HepG2 (cell line): Measurements from ENCODE around the gene OARD1. TPM values are rescaled to one million over a fixed set of nuclear protein-coding genes. Genes with fewer than 3 reads are reported as not detected.
A peak's percentile ranks its signal among the peaks of the same experiment; 100 is the strongest.

Source experiments
- ATAC-seq: fragments of 200-7000 bp; cut with Tn5 transposase; 3 replicates; pipeline ENCODE4 v1.9.1; 2020; ENCODE audit warnings: mild to moderate bottlenecking, moderate library complexity
- BruUV-seq: library from RNA; stranded (reverse); fragments of 400-500 nt; replicated peaks from 2 replicates; lab custom pipeline; 2021; lab: Mats Ljungman, UMichigan
- CTCF ChIA-PET: fragments of 300-600 bp; formaldehyde crosslinking; extraction: SDS; loops from one replicate; lab custom pipeline; 2021; ENCODE audit warnings: low total read pairs, inconsistent platforms, low intra/inter-chr PET ratio; lab: Yijun Ruan, JAX
- POLR2A ChIA-PET: fragments of 350-600 bp; sonication (Branson Sonifier 250); formaldehyde crosslinking; loops from one replicate; lab custom pipeline; 2020; ENCODE audit warnings: antibody characterized with exemption, inconsistent platforms; lab: Yijun Ruan, JAX
- DNase-seq: peaks from one replicate; pipeline ENCODE4 v3.0.0-alpha.2; 2015; ENCODE audit warnings: low spot score
- FAIRE-seq: peaks from 3 replicates; lab custom pipeline; 2011; peaks lifted over from hg19 to GRCh38; lab: Jason Lieb, UNC
- H2AFZ ChIP-seq: one replicate; pipeline ENCODE4 v1.6.1; 2011; ENCODE audit warnings: low read length, inconsistent platforms
- H3K27ac ChIP-seq: fragments of 300-600 bp; 3 replicates; pipeline ENCODE4 v1.8.0; 2011; ENCODE audit warnings: mixed run types, mild to moderate bottlenecking, mixed read lengths, low read length, inconsistent platforms; ENCODE audit not compliant: insufficient read depth; ENCODE audit errors: extremely low read length
- H3K27me3 ChIP-seq, 2 experiments: fragments of 200-600 bp in 1 of 2; 2 replicates in 1 of 2; 3 replicates in 1 of 2; pipeline versions ENCODE4 v1.6.0 to v1.8.0; 2011; ENCODE audit warnings: low read length in 2 of 2, mild to moderate bottlenecking in 2 of 2, moderate library complexity in 2 of 2, inconsistent platforms in 1 of 2; ENCODE audit not compliant: insufficient read depth in 2 of 2, control insufficient read depth in 1 of 2
- H3K36me3 ChIP-seq, 2 experiments: fragments of 200-600 bp in 1 of 2; replicated peaks in 1 of 2; 2 replicates in 1 of 2; 3 replicates in 1 of 2; pipeline versions ENCODE4 v1.5.1 to v1.8.0; 2011; ENCODE audit warnings: low read length in 2 of 2, inconsistent platforms in 1 of 2; ENCODE audit not compliant: insufficient read depth in 2 of 2, control insufficient read depth in 1 of 2
- H3K4me1 ChIP-seq: 2 replicates; pipeline ENCODE4 v1.5.1; 2012; ENCODE audit warnings: low read length, inconsistent platforms; ENCODE audit not compliant: insufficient read depth
- H3K4me2 ChIP-seq: 2 replicates; pipeline ENCODE4 v1.6.0; 2011; ENCODE audit warnings: low read depth, low read length, inconsistent platforms
- H3K4me3 ChIP-seq, 3 experiments: fragments of 200-600 bp in 1 of 3; sonication (generic), shearing (Covaris generic) in 1 of 3; replicated peaks in 1 of 3; 2 replicates each; pipeline ENCODE4 v1.5.1; 2011 to 2016; ENCODE audit warnings: low read length in 3 of 3, inconsistent platforms in 2 of 3, low read depth in 2 of 3, mild to moderate bottlenecking in 2 of 3, control low read depth in 1 of 3, mixed read lengths in 1 of 3; ENCODE audit not compliant: insufficient read depth in 1 of 3
- H3K79me2 ChIP-seq: one replicate; pipeline ENCODE4 v1.6.1; 2011; ENCODE audit warnings: low read length, inconsistent platforms; ENCODE audit not compliant: insufficient read depth
- H3K9ac ChIP-seq: 2 replicates; pipeline ENCODE4 v1.6.0; 2011; ENCODE audit warnings: mild to moderate bottlenecking, low read depth, low read length, inconsistent platforms; ENCODE audit not compliant: insufficient read depth
- H3K9me3 ChIP-seq: 2 replicates; pipeline ENCODE4 v1.5.1; 2012; ENCODE audit warnings: mild to moderate bottlenecking, low read length
- H4K20me1 ChIP-seq: 2 replicates; pipeline ENCODE4 v1.6.0; 2011; ENCODE audit warnings: inconsistent platforms, mild to moderate bottlenecking, low read length, moderate library complexity; ENCODE audit not compliant: insufficient read depth
- CTCF ChIP-seq: sonication (generic); formaldehyde crosslinking; IDR thresholded peaks from 2 replicates; pipeline ENCODE4 v1.5.0; 2020; ENCODE audit warnings: mild to moderate bottlenecking, missing genetic modification reagents, moderate library complexity
- EED ChIP-seq: sonication (generic); formaldehyde crosslinking; IDR thresholded peaks from 2 replicates; pipeline ENCODE4 v1.5.0; 2020; ENCODE audit warnings: mild to moderate bottlenecking, missing genetic modification reagents
- FOXM1 ChIP-seq: sonication (generic); formaldehyde crosslinking; IDR thresholded peaks from 2 replicates; pipeline ENCODE4 v1.5.0; 2020; ENCODE audit warnings: missing genetic modification reagents
- GATAD1 ChIP-seq: IDR thresholded peaks from 2 replicates; pipeline ENCODE4 v1.6.1; 2016; ENCODE audit warnings: missing genetic modification reagents, missing compliant biosample characterization
- KAT2B ChIP-seq: fragments of 150-350 bp; IDR thresholded peaks from 2 replicates; pipeline ENCODE4 v1.6.1; 2014; ENCODE audit warnings: low read depth, low read length, borderline replicate concordance
- MAFF ChIP-seq: IDR thresholded peaks from 2 replicates; pipeline ENCODE4 v1.6.1; 2011; ENCODE audit warnings: low read depth, low read length, improper control_type of control experiment
- NFE2L2 ChIP-seq: fragments of 150-350 bp; IDR thresholded peaks from 2 replicates; pipeline ENCODE4 v1.6.1; 2014; ENCODE audit warnings: low read length
- RAD21 ChIP-seq: fragments of 450-650 bp; formaldehyde crosslinking; IDR thresholded peaks from 2 replicates; pipeline ENCODE4 v1.5.0; 2020; ENCODE audit warnings: mild to moderate bottlenecking
- SMAD3 ChIP-seq: sonication (generic); formaldehyde crosslinking; IDR thresholded peaks from 2 replicates; pipeline ENCODE4 v1.4.0; 2020; ENCODE audit warnings: missing genetic modification reagents
- SNAPC4 ChIP-seq: sonication (generic); formaldehyde crosslinking; IDR thresholded peaks from 2 replicates; pipeline ENCODE4 v1.4.0; 2020; ENCODE audit warnings: mild to moderate bottlenecking, missing genetic modification reagents
- THAP11 ChIP-seq: IDR thresholded peaks from 2 replicates; pipeline ENCODE4 v1.6.1; 2016; ENCODE audit warnings: missing biosample characterization, missing genetic modification reagents
- WIZ ChIP-seq: sonication (generic); formaldehyde crosslinking; IDR thresholded peaks from 2 replicates; pipeline ENCODE4 v1.5.1; 2020; ENCODE audit warnings: mild to moderate bottlenecking, missing genetic modification reagents
- XRCC5 ChIP-seq: fragments of 200-400 bp; formaldehyde crosslinking; optimal IDR thresholded peaks from 2 replicates; pipeline ENCODE3; 2017; ENCODE audit warnings: mild to moderate bottlenecking, low read length
- ZBTB44 ChIP-seq: sonication (generic); formaldehyde crosslinking; IDR thresholded peaks from 2 replicates; pipeline ENCODE4 v1.4.0; 2020; ENCODE audit warnings: missing genetic modification reagents
- ZNF460 ChIP-seq: sonication (generic); formaldehyde crosslinking; IDR thresholded peaks from 2 replicates; pipeline ENCODE4 v1.5.1; 2020; ENCODE audit warnings: missing genetic modification reagents, mild to moderate bottlenecking, borderline replicate concordance
- WGBS: methylation state at CpG from one replicate; pipeline ENCODE4 v1.1.6; 2017; ENCODE audit warnings: low lambda C conversion rate; 5-methylcytosine and 5-hydroxymethylcytosine counted together
- in situ Hi-C: cut with HindIII; loops from 2 replicates; pipeline ENCODE4 v1.10.0; 2017; ENCODE audit warnings: low pct_unique_long_range_greater_than_20kb; ENCODE audit not compliant: extremely low pct_ligation_motif_present
- intact Hi-C: fragments of 100-400 bp; cut with micrococcal nuclease; formaldehyde crosslinking; loops from one replicate; pipeline ENCODE4 v1.10.0; 2022; ENCODE audit not compliant: unreplicated experiment
- polyA plus RNA-seq, 8 experiments: library from polyadenylated mRNA; depleted of rRNA in 3 of 8; stranded (reverse) in 7 of 8; unstranded in 1 of 8; fragments of >200 nt; fragmentation: Illumina TruSeq in 4 of 8; extraction: Trizol in 4 of 8; gene quantifications; 2 replicates each; pipeline versions ENCODE4 v1.2.1 to v1.2.3, GENCODE V29; 2011 to 2016; ENCODE audit warnings: low read depth in 4 of 8, missing spikeins in 1 of 8, mixed read lengths in 1 of 8; ENCODE audit not compliant: insufficient read depth in 1 of 8
- total RNA-seq, 5 experiments: library from RNA; depleted of rRNA; stranded (reverse); fragments of >200 nt; fragmentation: Illumina TruSeq; extraction: Trizol; gene quantifications; 2 replicates each; pipeline ENCODE4 v1.2.3, GENCODE V29; 2016; ENCODE audit warnings: low read depth in 1 of 5
- TF ChIP-seq, protein P1 (sequence below): sonication (generic); formaldehyde crosslinking; IDR thresholded peaks from 2 replicates; pipeline ENCODE4 v1.4.0; 2020; ENCODE audit warnings: missing genetic modification reagents, borderline replicate concordance

Gene OARD1
- total and polyA plus RNA-seq, 2 of the 13 experiments (the other 11 are each of a cell fraction or from before 2014, with no cell fraction given): 18.4 to 49.0 TPM

- ChIA-PET POLR2A (no interaction called here), CTCF (interaction anchor here (0.9 to 5.3 kb wide), 5 partner anchors 28 to 60 kb away, joined by 3 to 56 read pairs (median 25); partner anchors contain the start of gene UNC5CL)
- Histone ChIP-seq H3K27me3 (no peaks in the 10 kb centered on the region; a peak in 1 of 5 replicates), H4K20me1 (no peaks in the 10 kb centered on the region), H3K36me3 (peaks cover 0 to 21% of the 10 kb centered on the region in 2 experiments; a peak in 3 of 5 replicates), H3K27ac (no peak overlapping the region), H3K9ac (no peak overlapping the region), H2AFZ (no peak overlapping the region), H3K4me1 (peaks cover 65% of the 10 kb centered on the region), H3K9me3 (no peaks in the 10 kb centered on the region), H3K4me3 (no peak overlapping the region), H3K79me2 (peaks cover 9% of the 10 kb centered on the region), H3K4me2 (no peak overlapping the region)
- ATAC-seq (no peak), FAIRE-seq (peak; percentile 62), DNase-seq (peak; percentile 88)
- WGBS: 37% methylated on average over 3 of the region's 3 CpGs
- BruUV-seq: no TSS peak
- intact Hi-C loops (loop anchor here (1.0 to 10.0 kb wide), 7 partner anchors 35 to 742 kb away; no protein-coding TSS in a partner anchor), in situ Hi-C loops (loop anchor here (5.0 kb wide), 1 partner anchor 35 kb away; no protein-coding TSS in a partner anchor)
- TF ChIP-seq XRCC5 (peak; percentile 22), ZNF460 (CRISPR knock-in tag) (no peak), WIZ (CRISPR knock-in tag) (no peak), GATAD1 (CRISPR knock-in tag) (peak; percentile 48; the same call in 1 of the 2 replicates), THAP11 (CRISPR knock-in tag) (0 out of 2 replicates have a peak, but pooled peaks have one; percentile 13), MAFF (peak; percentile 56), FOXM1 (CRISPR knock-in tag) (no peak), EED (no peak), SNAPC4 (CRISPR knock-in tag) (no peak), NFE2L2 (no peak), ZBTB44 (CRISPR knock-in tag) (no peak), SMAD3 (CRISPR knock-in tag) (0 out of 2 replicates have a peak, but pooled peaks have one; percentile 64), CTCF (peak; percentile 90), RAD21 (peak; percentile 78), KAT2B (no peak)
- TF ChIP-seq, protein P1, sequence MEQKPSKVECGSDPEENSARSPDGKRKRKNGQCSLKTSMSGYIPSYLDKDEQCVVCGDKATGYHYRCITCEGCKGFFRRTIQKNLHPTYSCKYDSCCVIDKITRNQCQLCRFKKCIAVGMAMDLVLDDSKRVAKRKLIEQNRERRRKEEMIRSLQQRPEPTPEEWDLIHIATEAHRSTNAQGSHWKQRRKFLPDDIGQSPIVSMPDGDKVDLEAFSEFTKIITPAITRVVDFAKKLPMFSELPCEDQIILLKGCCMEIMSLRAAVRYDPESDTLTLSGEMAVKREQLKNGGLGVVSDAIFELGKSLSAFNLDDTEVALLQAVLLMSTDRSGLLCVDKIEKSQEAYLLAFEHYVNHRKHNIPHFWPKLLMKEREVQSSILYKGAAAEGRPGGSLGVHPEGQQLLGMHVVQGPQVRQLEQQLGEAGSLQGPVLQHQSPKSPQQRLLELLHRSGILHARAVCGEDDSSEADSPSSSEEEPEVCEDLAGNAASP (CRISPR knock-in tag): peak; percentile 46; the same call in 1 of the 2 replicates
Observed at GRCh38 chr6:41066867-41067304, 5.3 kb downstream of the OARD1 start.
